H1 (cell line): ENCODE data around the gene TTC39A. TPM values are rescaled to one million over a fixed set of nuclear protein-coding genes. Genes with fewer than 3 reads are reported as not detected.

Source experiments
- CEBPB ChIP-seq: IDR thresholded peaks from 2 replicates; pipeline ENCODE4 v1.6.1; 2012; ENCODE audit warnings: low read depth, low read length
- CHD7 ChIP-seq: fragments of 300-600 bp; sonication (generic); IDR thresholded peaks from 2 replicates; pipeline ENCODE4 v1.7.1; 2012; ENCODE audit warnings: low read length, moderate library complexity, mild to moderate bottlenecking, inconsistent platforms; ENCODE audit not compliant: insufficient replicate concordance
- KDM5A ChIP-seq: fragments of 200-600 bp; IDR thresholded peaks from 2 replicates; pipeline ENCODE4 v1.7.1; 2012; ENCODE audit warnings: mild to moderate bottlenecking, low read length, inconsistent platforms, mixed read lengths
- MAFK ChIP-seq: IDR thresholded peaks from 2 replicates; pipeline ENCODE4 v1.6.1; 2012; ENCODE audit warnings: low read depth, mild to moderate bottlenecking, improper control_type of control experiment, low read length
- polyA plus RNA-seq, 7 experiments: library from polyadenylated mRNA; depleted of rRNA in 3 of 7; stranded (reverse) in 5 of 7; unstranded in 2 of 7; fragments of >200 nt in 5 of 7; fragments of 200-250 nt in 2 of 7; gene quantifications; 1 replicate in 5 of 7; 2 replicates in 1 of 7; 4 replicates in 1 of 7; pipeline versions ENCODE4 v1.2.1 to v1.2.3, GENCODE V29; 2011 to 2013; ENCODE audit warnings: missing spikeins in 2 of 7, mixed read lengths in 2 of 7
- total RNA-seq: library from RNA; stranded (reverse); fragmentation: NEBNext Ultra II Directional; extraction: Animal tissue kit (Norgen Biotek cat#: 25700); gene quantifications from 2 replicates; pipeline ENCODE4 v1.2.1, GENCODE V29; 2021

The TTC39A gene
- total and polyA plus RNA-seq, 2 of the 8 experiments (the other 6 are each of a cell fraction or from before 2014, with no cell fraction given): 5.5 to 5.8 TPM

GRCh38 chr1:51331206-51332100 is 1.1 kb upstream of the TTC39A start (continued):
- TF ChIP-seq MAFK (peak; percentile 52; the same call in 1 of the 2 replicates), CHD7 (no peak), KDM5A (no peak), CEBPB (no peak)
